Measurements from ENCODE around the gene FAM186B. TPM values are rescaled to one million over a fixed set of nuclear protein-coding genes. Genes with fewer than 3 reads are reported as not detected.

FAM186B gene
- polyA plus RNA-seq, 3 donors: not detected

GRCh38 chr12:49578471-49579112 is 26.8 kb downstream of the FAM186B start:
- 80% methylated on average over 9 of the region's 13 CpGs for WGBS (ENCODE audit: insufficient coverage)
- H3K9me3 Mint-ChIP-seq: peaks cover 0 to 1% (median 0%) of the 10 kb centered on the region in 7 donors
- H3K4me2 ChIP-seq (replicated peaks; ENCODE audit: extremely low read depth, low read length, poor library complexity, severe bottlenecking): no peak overlapping the region
- peaks cover 6 to 10% of the 10 kb centered on the region in 2 donors for H3K36me3 Mint-ChIP-seq
- DNase-seq: no peak
- no peak for TF ChIP-seq CTCF (IDR thresholded peaks at IDR 0.05)
- H3K4me1 ChIP-seq (ENCODE audit: control insufficient read depth in 1 of 2, insufficient read depth in 2 of 2, low read length in 2 of 2): no peaks in the 10 kb centered on the region
- H3K27ac ChIP-seq (ENCODE audit: low read depth in 1 of 2, low read length in 2 of 2): no peak overlapping the region
- peaks cover 2% of the 10 kb centered on the region for H3K4me1 Mint-ChIP-seq
- no peaks in the 10 kb centered on the region for H3K27me3 ChIP-seq (ENCODE audit: control insufficient read depth in 2 of 2, insufficient read depth in 2 of 2, low read length in 2 of 2)
- H2AFZ ChIP-seq (ENCODE audit: insufficient read depth, low read depth, low read length, poor library complexity, severe bottlenecking): no peak overlapping the region
- no peak overlapping the region for H3K9ac ChIP-seq (ENCODE audit: insufficient read depth, low read length, poor library complexity, severe bottlenecking)
- H3K27ac Mint-ChIP-seq: no peak overlapping the region
- intact Hi-C loops (cut with micrococcal nuclease): no loop called here
- no peaks in the 10 kb centered on the region for H3K79me2 ChIP-seq (ENCODE audit: insufficient read depth, low read length)
- H3K27me3 Mint-ChIP-seq (ENCODE audit: low read depth in 3 of 3): peaks cover 0 to 2% (median 0%) of the 10 kb centered on the region in 3 donors
- H3K36me3 ChIP-seq (replicated peaks in 1 of 2; ENCODE audit: control insufficient read depth in 1 of 2, insufficient read depth in 2 of 2, low read length in 2 of 2): no peaks in the 10 kb centered on the region
- H4K20me1 ChIP-seq (ENCODE audit: insufficient read depth, low read length): no peaks in the 10 kb centered on the region
- H3K9me3 ChIP-seq (replicated peaks in 1 of 2; ENCODE audit: control insufficient read depth in 1 of 2, insufficient read depth in 1 of 2, low read length in 2 of 2): no peaks in the 10 kb centered on the region
- H3K4me3 ChIP-seq (replicated peaks in 1 of 3; ENCODE audit: low read depth in 2 of 3, low read length in 3 of 3): no peak overlapping the region
- H3K4me3 Mint-ChIP-seq: no peak overlapping the region

GRCh38 chr12:49577589-49578315 is 27.7 kb downstream of the FAM186B start:
- Histone ChIP-seq H3K4me1 (ENCODE audit: control insufficient read depth in 1 of 2, insufficient read depth in 2 of 2, low read length in 2 of 2) (no peaks in the 10 kb centered on the region), H3K27ac (ENCODE audit: low read depth in 1 of 2, low read length in 2 of 2) (no peak overlapping the region), H3K9ac (ENCODE audit: insufficient read depth, low read length, poor library complexity, severe bottlenecking) (no peak overlapping the region), H3K36me3 (replicated peaks in 1 of 2; ENCODE audit: control insufficient read depth in 1 of 2, insufficient read depth in 2 of 2, low read length in 2 of 2) (no peaks in the 10 kb centered on the region), H3K4me3 (replicated peaks in 1 of 3; ENCODE audit: low read depth in 2 of 3, low read length in 3 of 3) (no peak overlapping the region), H4K20me1 (ENCODE audit: insufficient read depth, low read length) (no peaks in the 10 kb centered on the region), H3K4me2 (replicated peaks; ENCODE audit: extremely low read depth, low read length, poor library complexity, severe bottlenecking) (no peak overlapping the region), H3K27me3 (ENCODE audit: control insufficient read depth in 2 of 2, insufficient read depth in 2 of 2, low read length in 2 of 2) (no peaks in the 10 kb centered on the region), H3K9me3 (replicated peaks in 1 of 2; ENCODE audit: control insufficient read depth in 1 of 2, insufficient read depth in 1 of 2, low read length in 2 of 2) (no peaks in the 10 kb centered on the region), H3K79me2 (ENCODE audit: insufficient read depth, low read length) (no peaks in the 10 kb centered on the region), H2AFZ (ENCODE audit: insufficient read depth, low read depth, low read length, poor library complexity, severe bottlenecking) (no peak overlapping the region)
- Mint-ChIP-seq H3K27me3 (ENCODE audit: low read depth in 3 of 3) (peaks cover 0 to 1% (median 0%) of the 10 kb centered on the region in 3 donors), H3K9me3 (peaks cover 0 to 1% (median 0%) of the 10 kb centered on the region in 7 donors), H3K27ac (no peak overlapping the region), H3K4me3 (no peak overlapping the region), H3K36me3 (peaks cover 4 to 9% of the 10 kb centered on the region in 2 donors), H3K4me1 (peaks cover 2% of the 10 kb centered on the region)
- 86% methylated on average over 4 of the region's 9 CpGs for WGBS (ENCODE audit: insufficient coverage)
- DNase-seq: no peak
- TF ChIP-seq CTCF (IDR thresholded peaks at IDR 0.05): no peak
- intact Hi-C loops (cut with micrococcal nuclease): no loop called here

Measured in CD14-positive monocyte (primary cell).